Thymus (tissue), 11 donors: Measurements from ENCODE around the gene METTL26. TPM values are rescaled to one million over a fixed set of nuclear protein-coding genes. Genes with fewer than 3 reads are reported as not detected.

Experiments
- DNase-seq, 9 donors: peaks; one replicate each; pipeline ENCODE4 v3.0.0-alpha.2; 2013; ENCODE audit warnings: low spot score in 9 of 9, low read depth in 6 of 9, missing footprints in 1 of 9
- H3K27ac ChIP-seq, 2 donors: one replicate each; pipeline ENCODE4 v1.5.1; 2013; ENCODE audit warnings: control low read depth in 1 of 2, low read depth in 1 of 2, low read length in 1 of 2, mild to moderate bottlenecking in 1 of 2, moderate library complexity in 1 of 2
- H3K27me3 ChIP-seq, 2 donors: one replicate each; pipeline ENCODE4 v1.5.1; 2013; ENCODE audit warnings: low read length in 1 of 2; ENCODE audit not compliant: control insufficient read depth in 2 of 2, insufficient read depth in 1 of 2
- H3K36me3 ChIP-seq, 2 donors: one replicate each; pipeline ENCODE4 v1.5.1; 2013; ENCODE audit warnings: low read length in 1 of 2, mild to moderate bottlenecking in 1 of 2, moderate library complexity in 1 of 2; ENCODE audit not compliant: control insufficient read depth in 2 of 2, insufficient read depth in 2 of 2
- H3K4me1 ChIP-seq, 2 donors: one replicate each; pipeline ENCODE4 v1.5.1; 2013; ENCODE audit warnings: low read length in 2 of 2; ENCODE audit not compliant: control insufficient read depth in 2 of 2, insufficient read depth in 2 of 2
- H3K4me3 ChIP-seq, 2 donors: one replicate each; pipeline ENCODE4 v1.5.1; 2013; ENCODE audit warnings: low read length in 2 of 2, control low read depth in 1 of 2, mild to moderate bottlenecking in 1 of 2
- H3K9me3 ChIP-seq, 2 donors: one replicate each; pipeline ENCODE4 v1.5.1; 2013; ENCODE audit warnings: low read length in 1 of 2, mild to moderate bottlenecking in 1 of 2; ENCODE audit not compliant: control insufficient read depth in 2 of 2, insufficient read depth in 1 of 2
- WGBS: extraction: QIAGEN DNeasy Blood & Tissue Kit; methylation state at CpG from one replicate; pipeline ENCODE4 v1.1.7; 2013; 5-methylcytosine and 5-hydroxymethylcytosine counted together
- polyA plus RNA-seq: library from polyadenylated mRNA; stranded (reverse); fragments of 200-250 nt; gene quantifications from one replicate; pipeline ENCODE4 v1.2.3, GENCODE V29; 2013
- total RNA-seq: library from RNA; stranded (reverse); fragments of 120-200 nt; gene quantifications from one replicate; pipeline ENCODE4 v1.2.4, GENCODE V29; 2013
- donor health status: healthy.

Gene METTL26
- total and polyA plus RNA-seq, 2 donors: 97.6 to 110 TPM

GRCh38 chr16:630815-631405 is 5.2 kb downstream of the METTL26 start, which contains the start of gene WFIKKN1:
WFIKKN1 (plus strand) TSS chr16:630985; CDS start chr16:631254, 269 bp downstream.
- DNase-seq: no peak
- Histone ChIP-seq H3K4me1 (peaks cover 7 to 21% of the 10 kb centered on the region in 2 donors), H3K4me3 (no peak within 1 kb of the TSS), H3K9me3 (no peaks in the 10 kb centered on the region), H3K36me3 (peaks cover 18 to 50% of the 10 kb centered on the region in 2 donors), H3K27ac (no peak within 1 kb of the TSS), H3K27me3 (peaks cover 0 to 15% of the 10 kb centered on the region in 2 donors)
- 7% methylated on average over 23 of the region's 23 CpGs for WGBS

GRCh38 chr16:630249-630814 is 5.8 kb downstream of the METTL26 start:
- Histone ChIP-seq H3K4me3 (no peak overlapping the region), H3K4me1 (peaks cover 3 to 17% of the 10 kb centered on the region in 2 donors), H3K27me3 (peaks cover 0 to 15% of the 10 kb centered on the region in 2 donors), H3K9me3 (no peaks in the 10 kb centered on the region), H3K27ac (no peak overlapping the region), H3K36me3 (peaks cover 20 to 56% of the 10 kb centered on the region in 2 donors)
- WGBS: 69% methylated on average over 29 of the region's 29 CpGs
- no peak for DNase-seq

GRCh38 chr16:629833-630248 is 6.3 kb downstream of the METTL26 start:
- WGBS: 85% methylated on average over 11 of the region's 11 CpGs
- Histone ChIP-seq H3K4me3 (no peak overlapping the region), H3K27ac (no peak overlapping the region), H3K27me3 (peaks cover 0 to 15% of the 10 kb centered on the region in 2 donors), H3K4me1 (peaks cover 0 to 12% of the 10 kb centered on the region in 2 donors), H3K9me3 (no peaks in the 10 kb centered on the region), H3K36me3 (peaks cover 20 to 60% of the 10 kb centered on the region in 2 donors)
- no peak for DNase-seq

GRCh38 chr16:629185-629832 is 6.8 kb downstream of the METTL26 start:
- no peak overlapping the region for H3K4me3 ChIP-seq
- no peak for DNase-seq
- peaks cover 15 to 60% of the 10 kb centered on the region in 2 donors for H3K36me3 ChIP-seq
- H3K9me3 ChIP-seq: no peaks in the 10 kb centered on the region
- H3K27ac ChIP-seq: no peak overlapping the region
- 94% methylated on average over 29 of the region's 29 CpGs for WGBS
- H3K27me3 ChIP-seq: peaks cover 0 to 15% of the 10 kb centered on the region in 2 donors
- peaks cover 0 to 9% of the 10 kb centered on the region in 2 donors for H3K4me1 ChIP-seq

DNA sequence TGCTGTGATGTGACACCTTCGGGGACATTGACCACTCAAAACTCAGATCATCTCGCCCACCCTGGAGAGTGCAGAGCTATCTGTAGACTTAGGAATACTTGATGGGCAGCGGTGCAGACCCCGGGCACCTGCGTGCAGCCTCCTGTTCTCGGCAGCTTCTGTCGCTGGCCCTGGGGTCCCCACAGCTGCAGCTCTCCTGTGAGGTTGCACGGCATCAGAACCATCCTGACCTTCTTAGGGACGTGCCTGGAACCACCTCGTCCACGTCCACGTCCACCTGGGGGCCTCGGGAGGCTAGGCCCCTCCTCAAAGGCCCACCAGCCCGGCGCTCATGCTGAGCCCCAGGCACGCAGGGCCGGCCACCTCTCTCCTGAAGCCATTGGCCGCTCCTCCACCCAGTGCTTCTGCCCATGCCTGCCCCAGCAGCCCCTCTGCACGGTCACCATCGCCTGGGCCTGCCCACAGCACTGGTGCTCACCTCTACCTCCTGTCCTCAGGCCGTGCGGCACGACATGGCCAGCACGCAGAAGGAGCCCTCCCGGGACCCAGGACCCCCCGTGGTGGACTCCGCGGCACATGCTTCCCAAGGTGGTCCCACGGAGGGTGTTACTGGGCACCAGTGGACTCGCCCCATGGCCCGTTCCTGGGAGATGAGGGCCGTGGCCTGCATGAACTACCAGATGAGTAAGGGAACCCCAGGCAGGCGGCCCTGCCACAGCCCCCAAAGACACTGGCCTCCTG is 7.6 kb downstream of the METTL26 start:
- no peaks in the 10 kb centered on the region for H3K9me3 ChIP-seq
- H3K36me3 ChIP-seq: peaks cover 13 to 54% of the 10 kb centered on the region in 2 donors
- H3K4me1 ChIP-seq: peaks cover 0 to 9% of the 10 kb centered on the region in 2 donors
- 97% methylated on average over 33 of the region's 33 CpGs for WGBS
- no peak overlapping the region for H3K4me3 ChIP-seq
- peaks cover 0 to 15% of the 10 kb centered on the region in 2 donors for H3K27me3 ChIP-seq
- no peak overlapping the region for H3K27ac ChIP-seq
- no peak for DNase-seq

DNA sequence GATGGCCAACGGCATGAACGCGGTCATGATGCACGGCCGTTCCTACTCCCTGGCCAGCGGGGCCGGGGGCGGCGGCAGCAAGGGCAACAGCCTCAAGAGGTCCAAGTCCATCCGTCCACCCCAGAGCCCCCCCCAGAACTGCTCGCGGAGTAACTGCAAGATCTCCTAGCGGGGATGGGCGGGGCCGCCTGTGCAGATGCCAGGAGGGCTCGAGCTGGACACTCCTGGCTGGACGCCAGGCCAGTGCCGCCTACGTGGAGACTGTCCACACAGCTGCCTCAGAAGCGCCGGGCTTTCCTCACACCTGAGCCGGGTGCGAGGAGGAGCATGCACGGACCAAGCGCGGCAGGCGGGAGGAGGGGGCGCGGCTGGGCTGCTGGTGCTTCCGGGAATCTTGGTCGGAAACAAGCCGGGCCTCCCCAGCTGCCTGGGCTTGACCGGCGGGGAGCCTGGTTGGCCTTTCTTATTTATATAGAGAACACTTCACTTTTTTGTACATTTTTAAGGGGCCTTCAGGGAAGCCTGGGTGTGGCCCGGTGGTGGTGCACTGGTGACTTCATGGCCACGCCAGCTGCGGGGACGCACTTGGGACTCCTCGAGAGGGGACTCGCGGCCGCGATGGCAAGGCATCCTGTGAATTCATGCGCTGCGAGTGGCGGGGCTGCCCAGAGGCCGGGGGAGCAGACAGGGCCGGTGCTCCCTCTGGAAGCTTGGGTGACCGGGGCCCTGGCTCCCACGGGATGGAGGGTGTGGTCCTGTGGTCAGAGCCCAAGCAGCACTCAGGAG is 8.5 kb downstream of the METTL26 start:
- 95% methylated on average over 50 of the region's 50 CpGs for WGBS
- Histone ChIP-seq H3K36me3 (peaks cover 13 to 46% of the 10 kb centered on the region in 2 donors), H3K27ac (no peak overlapping the region), H3K9me3 (no peaks in the 10 kb centered on the region), H3K4me1 (peaks cover 0 to 9% of the 10 kb centered on the region in 2 donors), H3K27me3 (peaks cover 0 to 15% of the 10 kb centered on the region in 2 donors), H3K4me3 (no peak overlapping the region)
- no peak for DNase-seq

GRCh38 chr16:626787-627453 is 9.2 kb downstream of the METTL26 start:
- Histone ChIP-seq H3K27ac (no peak overlapping the region), H3K36me3 (peaks cover 13 to 44% of the 10 kb centered on the region in 2 donors), H3K27me3 (peaks cover 0 to 15% of the 10 kb centered on the region in 2 donors), H3K4me3 (no peak overlapping the region), H3K4me1 (peaks cover 0 to 9% of the 10 kb centered on the region in 2 donors), H3K9me3 (no peaks in the 10 kb centered on the region)
- 97% methylated on average over 29 of the region's 29 CpGs for WGBS
- DNase-seq: no peak
